HepG2 (cell line): ENCODE measurements around the gene RHBDL1. TPM values are rescaled to one million over a fixed set of nuclear protein-coding genes. Genes with fewer than 3 reads are reported as not detected.

Source experiments
- HNRNPUL1 ChIP-seq: fragments of 200-400 bp; formaldehyde crosslinking; IDR thresholded peaks from 2 replicates; pipeline ENCODE4 v1.6.1; 2017; ENCODE audit warnings: low read depth, mild to moderate bottlenecking, low read length, moderate library complexity
- HOXA3 ChIP-seq: sonication (generic); formaldehyde crosslinking; IDR thresholded peaks from 2 replicates; pipeline ENCODE4 v1.5.0; 2020; ENCODE audit warnings: missing genetic modification reagents
- KDM4B ChIP-seq: sonication (generic); formaldehyde crosslinking; IDR thresholded peaks from 2 replicates; pipeline ENCODE4 v1.4.0; 2020; ENCODE audit warnings: missing genetic modification reagents
- MEIS1 ChIP-seq: sonication (generic); formaldehyde crosslinking; IDR thresholded peaks from 2 replicates; pipeline ENCODE4 v1.9.0; 2021; ENCODE audit warnings: mild to moderate bottlenecking, missing genetic modification reagents, moderate library complexity, borderline replicate concordance
- NCOA1 ChIP-seq: sonication (generic); formaldehyde crosslinking; IDR thresholded peaks from 2 replicates; pipeline ENCODE4 v1.9.0; 2021; ENCODE audit warnings: missing genetic modification reagents
- NFIB ChIP-seq: sonication (generic); formaldehyde crosslinking; IDR thresholded peaks from 2 replicates; pipeline ENCODE4 v1.9.0; 2021; ENCODE audit warnings: missing genetic modification reagents, mild to moderate bottlenecking, borderline replicate concordance
- NFRKB ChIP-seq: fragments of 450-650 bp; IDR thresholded peaks from 2 replicates; pipeline ENCODE4 v1.6.1; 2017
- NR1H2 ChIP-seq: sonication (generic); formaldehyde crosslinking; IDR thresholded peaks from 2 replicates; pipeline ENCODE4 v1.8.1; 2022; ENCODE audit warnings: low read depth, missing genetic modification reagents, borderline replicate concordance
- PCBP1 ChIP-seq: fragments of 200-400 bp; formaldehyde crosslinking; IDR thresholded peaks from 2 replicates; pipeline ENCODE4 v1.6.1; 2017; ENCODE audit warnings: mild to moderate bottlenecking, low read depth, low read length, borderline replicate concordance
- SMC3 ChIP-seq: IDR thresholded peaks from 2 replicates; pipeline ENCODE4 v1.6.1; 2011; ENCODE audit warnings: low read length, improper control_type of control experiment
- STAG1 ChIP-seq: sonication (generic); formaldehyde crosslinking; IDR thresholded peaks from 2 replicates; pipeline ENCODE4 v1.4.0; 2020; ENCODE audit warnings: missing genetic modification reagents
- ZFP37 ChIP-seq: sonication (generic); formaldehyde crosslinking; IDR thresholded peaks from 2 replicates; pipeline ENCODE4 v1.4.0; 2020; ENCODE audit warnings: missing genetic modification reagents, borderline replicate concordance
- ZFP62 ChIP-seq: sonication (generic); formaldehyde crosslinking; IDR thresholded peaks from 2 replicates; pipeline ENCODE4 v1.4.0; 2020; ENCODE audit warnings: missing genetic modification reagents
- ZMAT3 ChIP-seq: sonication (generic); formaldehyde crosslinking; conservative IDR thresholded peaks from 2 replicates; pipeline ENCODE4 v1.7.0; 2021; ENCODE audit warnings: missing genetic modification reagents
- ZNF224 ChIP-seq: sonication (generic); formaldehyde crosslinking; IDR thresholded peaks from 2 replicates; pipeline ENCODE4 v1.5.0; 2020; ENCODE audit warnings: mild to moderate bottlenecking, missing genetic modification reagents
- ZNF557 ChIP-seq: sonication (generic); formaldehyde crosslinking; IDR thresholded peaks from 2 replicates; pipeline ENCODE4 v1.4.0; 2020; ENCODE audit warnings: missing genetic modification reagents
- ZNF567 ChIP-seq: sonication (generic); formaldehyde crosslinking; IDR thresholded peaks from 2 replicates; pipeline ENCODE4 v1.8.1; 2023; ENCODE audit warnings: mild to moderate bottlenecking, missing genetic modification reagents, borderline replicate concordance
- ZNF720 ChIP-seq: sonication (generic); formaldehyde crosslinking; IDR thresholded peaks from 2 replicates; pipeline ENCODE4 v1.4.0; 2020; ENCODE audit warnings: missing genetic modification reagents
- ZNF850 ChIP-seq: sonication (generic); formaldehyde crosslinking; conservative IDR thresholded peaks from 2 replicates; pipeline ENCODE4 v1.9.0; 2021; ENCODE audit warnings: mild to moderate bottlenecking, missing genetic modification reagents
- ZSCAN20 ChIP-seq: sonication (generic); formaldehyde crosslinking; IDR thresholded peaks from 2 replicates; pipeline ENCODE4 v1.4.0; 2020; ENCODE audit warnings: missing genetic modification reagents, mild to moderate bottlenecking, borderline replicate concordance
- polyA plus RNA-seq, 8 experiments: library from polyadenylated mRNA; depleted of rRNA in 3 of 8; stranded (reverse) in 7 of 8; unstranded in 1 of 8; fragments of >200 nt; fragmentation: Illumina TruSeq in 4 of 8; extraction: Trizol in 4 of 8; gene quantifications; 2 replicates each; pipeline versions ENCODE4 v1.2.1 to v1.2.3, GENCODE V29; 2011 to 2016; ENCODE audit warnings: low read depth in 4 of 8, missing spikeins in 1 of 8, mixed read lengths in 1 of 8; ENCODE audit not compliant: insufficient read depth in 1 of 8
- total RNA-seq, 5 experiments: library from RNA; depleted of rRNA; stranded (reverse); fragments of >200 nt; fragmentation: Illumina TruSeq; extraction: Trizol; gene quantifications; 2 replicates each; pipeline ENCODE4 v1.2.3, GENCODE V29; 2016; ENCODE audit warnings: low read depth in 1 of 5
- TF ChIP-seq, protein P1 (sequence below): sonication (generic); formaldehyde crosslinking; IDR thresholded peaks from 2 replicates; pipeline ENCODE4 v1.4.0; 2020; ENCODE audit warnings: missing genetic modification reagents
- TF ChIP-seq, protein P2 (sequence below): sonication (generic); formaldehyde crosslinking; IDR thresholded peaks from 2 replicates; pipeline ENCODE4 v1.5.1; 2020; ENCODE audit warnings: mild to moderate bottlenecking, missing genetic modification reagents, moderate library complexity
- TF ChIP-seq, protein P3 (sequence below): sonication (generic); formaldehyde crosslinking; IDR thresholded peaks from 2 replicates; pipeline ENCODE4 v1.5.0; 2020; ENCODE audit warnings: missing genetic modification reagents

RHBDL1 gene
- total and polyA plus RNA-seq, 2 of the 13 experiments (the other 11 are each of a cell fraction or from before 2014, with no cell fraction given): 1.8 to 3.8 TPM

DNA sequence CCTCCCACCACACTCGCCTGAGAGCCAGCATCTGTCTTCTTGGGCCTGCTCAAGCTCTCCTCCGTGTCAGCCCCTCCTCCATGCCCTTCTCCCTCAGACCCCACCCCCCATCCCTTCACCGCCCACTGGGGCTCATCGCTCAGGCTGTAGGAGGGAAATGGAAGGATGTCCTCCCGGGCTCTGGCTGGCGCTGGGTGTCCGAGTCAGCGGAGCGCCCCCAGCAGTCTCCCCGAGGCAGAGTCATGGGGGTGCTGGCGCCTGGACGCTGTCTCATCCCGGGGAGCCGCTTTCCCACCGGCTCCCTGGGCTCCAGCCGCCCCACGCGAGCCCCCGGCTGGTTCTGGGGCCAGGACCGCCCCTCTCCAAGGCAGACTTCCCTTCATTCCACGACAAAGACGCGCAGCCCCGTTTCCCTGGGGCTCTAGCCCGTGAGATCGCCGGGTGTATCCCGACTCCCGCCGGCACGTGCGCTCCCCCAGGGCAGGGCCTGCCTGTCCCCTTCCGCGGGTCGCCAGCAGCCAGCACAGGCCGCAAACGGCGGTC lies 45.0 kb downstream of the RHBDL1 start (continued):
- TF ChIP-seq ZFP62 (no peak), ZMAT3 (CRISPR knock-in tag) (0 out of 2 replicates have a peak, but pooled peaks have one; percentile 12), MEIS1 (CRISPR knock-in tag) (0 out of 2 replicates have a peak, but pooled peaks have one; percentile 1), NCOA1 (CRISPR knock-in tag) (0 out of 2 replicates have a peak, but pooled peaks have one; percentile 58), NFRKB (no peak), STAG1 (CRISPR knock-in tag) (no peak), SMC3 (no peak), ZNF557 (CRISPR knock-in tag) (no peak), HNRNPUL1 (no peak), ZSCAN20 (CRISPR knock-in tag) (no peak), PCBP1 (no peak), KDM4B (CRISPR knock-in tag) (no peak), ZFP37 (no peak), NR1H2 (CRISPR knock-in tag) (no peak), NFIB (no peak), ZNF720 (no peak), ZNF850 (CRISPR knock-in tag) (no peak), ZNF567 (CRISPR knock-in tag) (no peak), ZNF224 (CRISPR knock-in tag) (no peak), HOXA3 (CRISPR knock-in tag) (no peak)
- TF ChIP-seq, protein P1, sequence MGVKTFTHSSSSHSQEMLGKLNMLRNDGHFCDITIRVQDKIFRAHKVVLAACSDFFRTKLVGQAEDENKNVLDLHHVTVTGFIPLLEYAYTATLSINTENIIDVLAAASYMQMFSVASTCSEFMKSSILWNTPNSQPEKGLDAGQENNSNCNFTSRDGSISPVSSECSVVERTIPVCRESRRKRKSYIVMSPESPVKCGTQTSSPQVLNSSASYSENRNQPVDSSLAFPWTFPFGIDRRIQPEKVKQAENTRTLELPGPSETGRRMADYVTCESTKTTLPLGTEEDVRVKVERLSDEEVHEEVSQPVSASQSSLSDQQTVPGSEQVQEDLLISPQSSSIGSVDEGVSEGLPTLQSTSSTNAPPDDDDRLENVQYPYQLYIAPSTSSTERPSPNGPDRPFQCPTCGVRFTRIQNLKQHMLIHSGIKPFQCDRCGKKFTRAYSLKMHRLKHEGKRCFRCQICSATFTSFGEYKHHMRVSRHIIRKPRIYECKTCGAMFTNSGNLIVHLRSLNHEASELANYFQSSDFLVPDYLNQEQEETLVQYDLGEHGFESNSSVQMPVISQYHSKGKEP (CRISPR knock-in tag): no peak
- TF ChIP-seq, protein P2, sequence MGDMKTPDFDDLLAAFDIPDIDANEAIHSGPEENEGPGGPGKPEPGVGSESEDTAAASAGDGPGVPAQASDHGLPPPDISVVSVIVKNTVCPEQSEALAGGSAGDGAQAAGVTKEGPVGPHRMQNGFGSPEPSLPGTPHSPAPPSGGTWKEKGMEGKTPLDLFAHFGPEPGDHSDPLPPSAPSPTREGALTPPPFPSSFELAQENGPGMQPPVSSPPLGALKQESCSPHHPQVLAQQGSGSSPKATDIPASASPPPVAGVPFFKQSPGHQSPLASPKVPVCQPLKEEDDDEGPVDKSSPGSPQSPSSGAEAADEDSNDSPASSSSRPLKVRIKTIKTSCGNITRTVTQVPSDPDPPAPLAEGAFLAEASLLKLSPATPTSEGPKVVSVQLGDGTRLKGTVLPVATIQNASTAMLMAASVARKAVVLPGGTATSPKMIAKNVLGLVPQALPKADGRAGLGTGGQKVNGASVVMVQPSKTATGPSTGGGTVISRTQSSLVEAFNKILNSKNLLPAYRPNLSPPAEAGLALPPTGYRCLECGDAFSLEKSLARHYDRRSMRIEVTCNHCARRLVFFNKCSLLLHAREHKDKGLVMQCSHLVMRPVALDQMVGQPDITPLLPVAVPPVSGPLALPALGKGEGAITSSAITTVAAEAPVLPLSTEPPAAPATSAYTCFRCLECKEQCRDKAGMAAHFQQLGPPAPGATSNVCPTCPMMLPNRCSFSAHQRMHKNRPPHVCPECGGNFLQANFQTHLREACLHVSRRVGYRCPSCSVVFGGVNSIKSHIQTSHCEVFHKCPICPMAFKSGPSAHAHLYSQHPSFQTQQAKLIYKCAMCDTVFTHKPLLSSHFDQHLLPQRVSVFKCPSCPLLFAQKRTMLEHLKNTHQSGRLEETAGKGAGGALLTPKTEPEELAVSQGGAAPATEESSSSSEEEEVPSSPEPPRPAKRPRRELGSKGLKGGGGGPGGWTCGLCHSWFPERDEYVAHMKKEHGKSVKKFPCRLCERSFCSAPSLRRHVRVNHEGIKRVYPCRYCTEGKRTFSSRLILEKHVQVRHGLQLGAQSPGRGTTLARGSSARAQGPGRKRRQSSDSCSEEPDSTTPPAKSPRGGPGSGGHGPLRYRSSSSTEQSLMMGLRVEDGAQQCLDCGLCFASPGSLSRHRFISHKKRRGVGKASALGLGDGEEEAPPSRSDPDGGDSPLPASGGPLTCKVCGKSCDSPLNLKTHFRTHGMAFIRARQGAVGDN (CRISPR knock-in tag): no peak; the same call in 1 of the 2 replicates
- TF ChIP-seq, protein P3, sequence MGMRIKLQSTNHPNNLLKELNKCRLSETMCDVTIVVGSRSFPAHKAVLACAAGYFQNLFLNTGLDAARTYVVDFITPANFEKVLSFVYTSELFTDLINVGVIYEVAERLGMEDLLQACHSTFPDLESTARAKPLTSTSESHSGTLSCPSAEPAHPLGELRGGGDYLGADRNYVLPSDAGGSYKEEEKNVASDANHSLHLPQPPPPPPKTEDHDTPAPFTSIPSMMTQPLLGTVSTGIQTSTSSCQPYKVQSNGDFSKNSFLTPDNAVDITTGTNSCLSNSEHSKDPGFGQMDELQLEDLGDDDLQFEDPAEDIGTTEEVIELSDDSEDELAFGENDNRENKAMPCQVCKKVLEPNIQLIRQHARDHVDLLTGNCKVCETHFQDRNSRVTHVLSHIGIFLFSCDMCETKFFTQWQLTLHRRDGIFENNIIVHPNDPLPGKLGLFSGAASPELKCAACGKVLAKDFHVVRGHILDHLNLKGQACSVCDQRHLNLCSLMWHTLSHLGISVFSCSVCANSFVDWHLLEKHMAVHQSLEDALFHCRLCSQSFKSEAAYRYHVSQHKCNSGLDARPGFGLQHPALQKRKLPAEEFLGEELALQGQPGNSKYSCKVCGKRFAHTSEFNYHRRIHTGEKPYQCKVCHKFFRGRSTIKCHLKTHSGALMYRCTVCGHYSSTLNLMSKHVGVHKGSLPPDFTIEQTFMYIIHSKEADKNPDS (CRISPR knock-in tag): peak; percentile 50; the same call in 1 of the 2 replicates
